ENCODE data around the gene MBP. TPM values are rescaled to one million over a fixed set of nuclear protein-coding genes. Genes with fewer than 3 reads are reported as not detected.
A peak's percentile ranks its signal among the peaks of the same experiment; 100 is the strongest.

MBP gene
- total RNA-seq, 1 donor from 2014 or later: 5.8 TPM

DNA sequence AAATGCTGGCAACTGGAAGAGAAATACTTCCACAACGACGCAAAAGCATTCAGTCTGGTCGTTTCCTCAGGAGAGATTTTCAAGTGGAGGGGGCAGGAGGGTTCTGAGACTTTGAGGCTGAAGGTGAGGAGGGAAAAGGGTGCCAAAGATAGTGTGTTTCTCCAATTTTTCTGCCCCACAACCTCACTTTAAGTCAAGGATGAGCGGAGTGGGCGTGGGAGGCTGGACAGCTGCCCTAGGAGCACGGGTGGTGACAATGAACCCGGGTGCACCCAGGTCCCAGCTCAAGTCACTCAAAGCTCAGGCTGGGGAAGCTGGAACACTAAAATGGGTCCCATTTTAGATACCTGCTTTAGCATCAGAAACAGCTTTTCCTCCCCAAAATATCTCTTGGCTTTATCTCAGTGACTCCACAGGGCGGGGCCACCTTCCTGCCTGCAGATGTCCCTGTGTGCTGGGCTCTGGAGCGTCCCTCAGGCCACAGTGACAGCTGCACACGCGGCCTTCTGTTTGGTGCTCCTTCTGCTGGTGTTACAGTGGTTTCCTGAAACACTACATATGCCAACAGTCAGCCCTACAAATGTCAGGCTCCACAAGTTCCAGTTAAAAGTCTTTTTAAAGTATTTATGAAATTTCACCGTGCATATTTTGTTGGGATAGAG is 1.4 kb upstream of the MBP start:
- DNase-seq: peak; percentile 38

DNA sequence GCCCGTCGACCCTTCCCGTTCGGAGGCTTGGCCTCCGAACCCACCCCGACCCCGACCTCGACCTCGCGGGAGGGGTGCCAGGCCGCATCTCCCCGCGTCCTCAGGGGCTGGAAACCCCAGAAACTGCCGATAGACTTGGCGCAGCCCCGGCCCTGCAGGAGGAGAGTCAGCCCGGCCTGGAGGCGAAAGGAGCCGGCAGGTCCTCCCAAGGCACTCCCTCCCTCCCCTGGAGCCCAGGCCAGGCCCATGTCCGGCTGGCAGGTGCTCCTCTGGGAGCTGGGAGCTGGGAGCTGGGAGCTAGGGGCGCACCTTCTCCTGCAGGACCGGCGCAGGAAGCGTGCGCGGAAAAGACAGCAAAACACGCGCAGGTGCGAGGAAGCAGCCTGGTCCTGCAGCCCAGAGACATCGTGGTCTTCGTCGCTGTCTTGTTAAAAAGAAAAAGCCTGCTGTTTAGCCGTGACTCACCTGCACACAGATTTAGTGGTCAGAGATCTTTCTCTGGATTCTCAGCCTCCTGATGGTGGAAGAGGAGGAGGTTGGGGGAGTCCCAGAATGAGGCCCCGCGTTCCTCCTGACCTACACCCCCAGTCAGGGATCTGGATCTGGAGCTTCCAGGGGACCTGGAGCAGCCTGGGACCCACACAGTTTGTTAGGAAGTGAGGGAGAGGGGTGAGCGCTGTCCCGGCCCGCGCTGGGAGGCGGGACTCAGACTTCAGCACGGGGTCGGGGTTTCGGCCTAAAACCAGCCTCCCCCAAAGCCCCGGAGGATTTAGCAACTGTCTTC is 660 bp upstream of the MBP start:
- no peak for DNase-seq

DNA sequence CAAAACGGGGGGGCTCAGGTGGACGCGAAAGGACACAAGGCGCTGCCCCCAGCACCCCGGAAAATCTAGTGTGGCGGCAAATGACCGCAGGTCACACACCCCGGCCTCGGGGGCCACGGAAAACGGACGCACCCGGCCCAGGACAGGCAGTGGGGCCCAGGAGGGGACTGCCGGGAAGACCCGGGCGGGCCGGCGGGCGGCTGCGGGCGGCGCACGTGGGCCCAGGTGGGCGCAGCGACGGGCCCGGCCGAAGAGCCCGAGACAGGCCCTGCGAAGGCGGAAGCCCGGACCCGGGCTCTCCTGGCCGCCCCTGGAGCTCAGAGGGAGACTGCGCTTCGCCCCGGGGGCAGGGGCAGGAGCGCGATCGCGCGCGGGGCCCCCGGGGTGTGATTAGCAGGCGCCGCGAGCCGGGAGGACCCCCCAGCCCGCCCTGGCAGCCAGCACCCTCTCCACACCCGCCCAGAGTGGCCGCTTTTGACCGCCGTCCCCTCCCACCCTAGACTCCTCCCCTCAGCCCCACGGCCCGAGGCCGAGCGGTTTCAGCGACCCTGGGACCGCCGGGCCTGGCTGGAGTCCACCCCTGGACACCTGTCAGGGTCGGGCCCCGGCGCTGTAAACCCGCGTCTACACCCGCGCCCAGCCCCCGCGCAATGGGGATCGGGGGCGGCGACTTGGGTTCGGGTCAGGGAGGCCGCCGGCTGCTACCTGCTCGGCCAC is 773 bp downstream of the MBP start:
- DNase-seq: no peak

DNA sequence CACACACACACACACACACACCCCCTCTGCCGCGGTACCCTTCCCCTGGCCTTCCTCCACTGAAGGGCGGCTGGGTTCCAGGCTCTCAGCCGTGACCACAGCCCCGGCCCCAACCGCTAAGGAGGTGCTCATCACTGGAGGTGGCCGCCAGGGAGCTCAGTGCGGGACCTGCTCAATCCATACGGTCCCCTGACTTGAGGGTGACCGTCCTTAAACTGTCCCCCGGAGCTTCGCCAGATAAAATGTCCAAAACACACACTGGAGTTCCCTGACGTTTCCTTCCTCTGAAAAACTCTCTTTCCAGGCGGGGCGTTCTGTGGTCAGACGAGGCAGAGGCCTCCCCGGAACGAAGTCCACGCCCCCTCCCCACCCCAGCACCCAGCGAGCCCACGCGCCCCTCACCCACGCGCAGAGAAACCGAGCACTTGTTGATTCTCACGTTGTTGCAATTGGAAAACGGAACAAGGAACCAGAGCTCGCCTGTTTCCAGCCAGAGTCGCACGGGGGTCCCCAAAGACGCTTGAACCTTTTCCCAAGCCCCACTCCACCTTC is 1.4 kb downstream of the MBP start:
- DNase-seq: no peak

DNA sequence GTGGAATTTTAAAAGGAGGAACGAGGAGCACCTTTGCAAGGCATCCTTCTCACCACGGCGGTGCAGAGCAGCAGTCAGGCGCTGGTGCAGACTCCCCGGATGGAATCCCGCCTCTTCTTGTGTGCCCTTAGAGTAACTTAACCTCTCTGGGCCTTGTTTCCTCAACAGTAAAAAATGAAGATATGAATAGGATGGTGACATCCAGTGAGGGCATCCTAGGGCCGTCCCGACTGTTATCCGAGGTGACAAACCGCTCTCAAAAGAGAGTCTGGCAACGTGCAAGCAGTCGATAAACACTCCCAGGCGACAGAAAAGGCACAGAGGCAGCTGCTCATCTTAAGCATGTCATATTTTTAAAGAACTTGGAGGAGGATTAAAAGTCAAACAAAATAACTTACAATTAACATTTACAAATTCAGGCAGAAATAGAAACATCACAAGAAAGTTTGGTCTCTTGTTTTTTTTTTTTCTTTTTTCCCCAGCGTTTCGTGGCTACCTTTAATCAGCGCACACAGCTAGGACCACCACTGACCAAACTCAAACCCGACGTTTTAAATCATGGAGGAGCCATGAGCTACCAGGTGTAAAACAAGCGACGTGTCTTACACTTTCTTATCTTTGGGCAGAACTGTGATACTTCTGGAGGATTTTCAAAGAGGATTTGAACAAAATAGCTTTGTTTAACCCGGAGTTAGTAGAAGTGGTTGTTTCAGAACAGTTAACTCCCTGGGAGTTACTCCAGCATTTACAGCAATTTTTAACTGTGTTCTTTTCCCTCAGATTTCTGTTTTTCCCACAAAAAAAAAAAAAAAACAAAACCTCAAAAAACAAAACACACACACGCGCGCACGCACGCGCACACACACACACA is 2.1 kb downstream of the MBP start:
- no peak for DNase-seq

DNA sequence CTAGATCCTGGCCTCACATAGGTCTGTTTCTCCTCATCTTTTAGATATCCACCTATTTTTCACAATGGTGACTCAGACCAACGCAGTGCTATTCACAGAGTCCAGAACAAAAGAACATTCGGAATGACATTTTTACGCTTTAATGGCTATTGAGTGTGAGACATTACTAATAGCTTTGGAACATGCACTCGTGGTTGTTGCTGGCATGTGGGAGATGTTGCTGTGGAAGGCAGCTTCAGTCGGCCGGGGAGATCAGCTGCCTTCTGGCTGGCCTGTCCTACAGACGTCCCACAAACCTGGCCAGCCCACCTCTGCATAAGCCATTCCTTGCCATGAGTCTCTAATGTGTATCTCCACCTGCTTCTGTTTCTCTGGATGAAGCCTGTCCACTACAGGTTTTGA is 3.4 kb downstream of the MBP start:
- no peak for DNase-seq

DNA sequence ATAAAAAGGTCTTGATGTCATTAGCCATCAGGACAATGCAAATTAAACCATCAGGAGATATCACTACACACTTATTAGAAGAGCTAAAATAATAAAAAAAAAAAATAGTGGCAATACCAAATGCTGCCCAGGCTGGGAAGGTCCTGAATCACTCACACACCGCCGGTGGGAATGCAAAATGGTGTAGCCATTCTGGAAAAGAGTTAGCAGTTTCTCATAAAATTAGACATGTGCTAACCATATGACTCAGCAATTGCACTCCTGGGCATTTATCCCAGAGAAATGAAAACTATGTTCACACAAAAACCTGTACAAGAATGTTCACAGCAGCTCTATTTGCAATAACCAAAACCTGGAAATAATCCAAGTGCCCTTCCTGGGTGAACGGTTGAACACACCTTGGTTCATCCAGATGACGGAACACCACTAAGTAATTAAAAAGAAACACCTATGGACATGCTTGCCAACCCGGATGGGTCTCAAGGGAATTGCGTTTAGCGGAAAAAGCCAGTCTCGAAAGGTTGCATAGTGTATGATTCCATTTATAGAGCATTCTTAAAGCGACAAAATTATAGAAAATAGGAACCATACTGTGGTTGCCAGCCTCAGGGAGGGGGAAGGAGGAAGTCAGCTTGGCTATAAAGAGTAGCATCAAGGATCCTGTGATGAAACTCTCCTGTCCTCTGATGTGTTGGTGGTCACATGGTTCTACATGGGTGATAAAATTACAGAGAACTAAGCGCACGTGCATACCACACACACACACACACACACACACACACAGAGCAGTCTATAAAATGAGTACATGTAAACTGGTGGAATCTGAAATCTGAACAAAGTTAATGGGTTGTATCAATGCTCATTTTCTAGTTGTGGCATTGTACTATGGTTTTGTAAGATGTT is 4.6 kb downstream of the MBP start:
- no peak for DNase-seq

DNA sequence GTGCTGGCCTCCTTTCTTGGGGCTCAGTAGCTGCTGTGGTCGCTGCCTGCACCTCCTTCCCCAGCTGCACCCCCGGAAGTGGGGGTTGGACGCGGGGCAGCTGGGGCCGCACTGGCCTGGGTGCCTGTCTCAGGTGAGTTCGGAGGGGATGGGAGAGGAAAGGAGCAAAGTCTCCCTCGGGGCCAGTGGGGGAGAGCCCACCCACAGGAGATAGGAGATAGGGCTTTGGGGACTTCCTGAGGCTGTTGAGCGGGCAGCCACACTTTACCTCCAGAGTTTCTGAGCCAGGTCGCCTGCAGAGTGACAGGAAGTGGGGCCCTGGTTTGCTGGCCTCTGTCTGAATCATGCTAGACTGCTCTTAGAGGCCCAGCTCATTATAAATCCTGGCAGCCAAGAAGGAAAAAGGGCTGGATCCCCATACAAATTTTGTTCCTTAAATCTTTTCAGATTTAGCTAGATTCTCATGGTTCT is 8.1 kb downstream of the MBP start:
- no peak for DNase-seq

DNA sequence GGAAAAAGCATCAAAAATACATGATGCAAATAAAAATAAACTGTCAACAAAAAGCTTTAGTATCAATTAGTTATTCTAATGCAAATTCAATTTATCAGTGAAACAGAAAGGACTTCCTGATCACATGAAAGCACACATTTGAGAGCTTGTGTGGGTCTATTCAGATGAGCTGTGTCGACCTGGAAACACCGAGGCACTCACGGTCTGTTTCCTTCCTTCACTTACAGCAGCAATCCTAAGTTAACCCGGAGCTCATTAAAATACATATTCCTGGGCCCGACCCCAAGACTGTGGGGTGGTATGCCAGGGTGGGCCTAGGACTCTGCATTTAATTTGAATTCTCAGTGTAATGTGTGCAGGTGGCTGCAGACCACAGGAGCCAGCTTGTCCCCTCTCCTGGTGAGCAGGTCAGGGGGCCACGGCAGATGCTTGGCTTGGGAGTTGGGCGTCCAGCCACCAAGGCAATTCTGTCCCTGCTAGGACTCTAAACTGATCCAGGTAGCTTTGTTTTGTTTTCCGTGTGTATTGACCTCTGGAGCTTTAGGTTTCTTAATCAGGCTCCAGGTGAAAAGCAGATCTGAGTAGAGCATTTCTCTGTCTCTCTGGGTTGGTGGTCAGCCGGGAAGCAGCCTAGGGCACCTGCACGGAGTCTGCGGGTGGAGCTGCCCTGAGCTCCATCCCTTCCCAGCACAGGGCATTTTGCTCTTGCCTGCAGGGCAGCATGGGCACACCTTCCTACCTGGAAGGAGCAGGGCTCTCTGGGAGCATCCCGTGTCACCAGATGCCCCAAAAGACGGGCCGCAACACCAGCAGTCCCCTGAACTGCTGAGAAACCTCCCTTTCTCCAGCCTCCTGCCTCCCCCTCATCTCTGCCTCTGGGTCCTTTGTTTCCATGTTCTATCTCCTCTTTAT is 9.0 kb downstream of the MBP start:
- no peak for DNase-seq

DNA sequence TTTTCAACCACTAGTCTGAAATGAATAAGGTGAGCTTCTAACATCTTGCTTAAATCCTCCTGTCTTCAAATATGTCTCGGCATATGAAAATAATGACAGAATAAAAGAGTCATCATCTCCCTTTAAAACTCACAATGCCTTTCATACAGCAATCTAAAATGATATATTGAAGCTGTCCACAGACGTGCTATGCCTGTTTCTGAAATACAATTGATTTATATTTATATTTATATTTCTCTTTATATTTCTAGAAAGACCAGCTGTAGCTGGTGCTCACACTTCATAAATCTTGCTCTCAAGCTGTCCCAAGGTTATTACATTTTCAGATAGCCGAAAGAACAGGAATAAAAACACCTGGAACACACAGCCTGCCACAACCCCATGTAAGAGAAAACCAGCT is 11.1 kb downstream of the MBP start:
- DNase-seq: no peak

DNA sequence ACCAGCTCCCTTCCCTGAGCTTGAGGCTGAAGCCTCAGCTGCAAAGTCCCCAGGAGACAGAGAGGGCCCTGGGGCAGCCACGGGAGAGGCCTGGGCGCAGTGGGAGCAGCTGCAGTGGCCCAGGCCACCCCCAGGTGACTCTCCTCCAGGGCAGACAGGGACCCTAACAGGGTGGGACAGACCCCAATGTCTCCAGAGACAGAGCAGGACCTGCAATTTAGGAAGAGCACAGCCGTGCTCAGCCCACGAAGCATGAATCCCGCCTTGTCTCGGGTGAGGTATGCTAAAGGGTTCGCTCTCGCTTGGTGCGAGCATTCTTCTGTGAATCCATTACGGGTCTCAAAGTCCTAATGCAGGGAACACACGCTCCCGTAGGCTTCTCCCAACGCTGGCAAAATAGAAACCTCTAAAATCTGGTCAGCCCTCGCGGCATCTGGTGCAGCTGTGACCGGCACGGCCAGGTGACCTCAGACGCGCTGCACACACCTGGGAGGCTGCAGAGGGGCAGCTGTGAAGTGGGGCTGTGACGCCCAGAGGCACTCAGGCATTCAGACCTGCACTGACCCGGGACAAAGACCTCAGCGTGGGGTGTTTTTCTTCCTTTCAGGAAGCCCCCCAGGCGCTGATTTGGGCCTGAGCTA is 12.6 kb downstream of the MBP start:
- DNase-seq: no peak

DNA sequence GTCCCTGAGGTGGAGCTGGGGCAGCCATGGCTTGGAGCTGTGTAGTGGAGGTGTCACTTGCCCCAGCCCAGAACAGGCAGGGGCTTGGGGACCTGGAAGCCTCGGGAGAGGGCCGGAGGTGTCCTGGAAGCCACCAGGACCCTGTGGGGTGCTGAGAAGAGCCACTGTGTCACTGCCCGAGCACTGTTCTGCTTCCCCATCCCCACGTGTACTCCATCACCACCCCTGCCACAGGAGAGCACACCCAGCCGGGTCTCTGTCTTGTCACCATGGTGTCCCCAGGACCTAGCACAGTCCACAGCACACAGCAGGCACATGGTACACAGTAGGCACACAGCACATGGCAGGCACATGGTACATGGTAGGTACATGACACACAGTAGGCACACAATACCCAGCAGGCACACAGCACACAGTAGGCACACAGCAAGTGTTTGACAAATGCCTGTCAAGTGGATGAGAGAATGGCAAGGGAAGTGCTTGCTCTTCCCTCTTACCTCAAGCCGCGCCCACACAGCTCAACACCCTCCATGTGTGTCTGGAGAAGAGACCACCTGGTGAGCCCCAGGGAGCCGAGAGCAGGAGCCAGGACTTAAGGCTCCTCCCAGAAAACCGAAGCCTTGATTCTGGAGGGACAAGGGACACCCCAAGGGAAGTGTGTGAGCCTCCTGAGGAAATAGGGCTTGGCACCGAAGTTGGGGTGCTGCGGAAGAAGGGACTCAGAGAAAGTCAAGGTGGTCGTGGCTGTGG is 13.3 kb downstream of the MBP start:
- no peak for DNase-seq

DNA sequence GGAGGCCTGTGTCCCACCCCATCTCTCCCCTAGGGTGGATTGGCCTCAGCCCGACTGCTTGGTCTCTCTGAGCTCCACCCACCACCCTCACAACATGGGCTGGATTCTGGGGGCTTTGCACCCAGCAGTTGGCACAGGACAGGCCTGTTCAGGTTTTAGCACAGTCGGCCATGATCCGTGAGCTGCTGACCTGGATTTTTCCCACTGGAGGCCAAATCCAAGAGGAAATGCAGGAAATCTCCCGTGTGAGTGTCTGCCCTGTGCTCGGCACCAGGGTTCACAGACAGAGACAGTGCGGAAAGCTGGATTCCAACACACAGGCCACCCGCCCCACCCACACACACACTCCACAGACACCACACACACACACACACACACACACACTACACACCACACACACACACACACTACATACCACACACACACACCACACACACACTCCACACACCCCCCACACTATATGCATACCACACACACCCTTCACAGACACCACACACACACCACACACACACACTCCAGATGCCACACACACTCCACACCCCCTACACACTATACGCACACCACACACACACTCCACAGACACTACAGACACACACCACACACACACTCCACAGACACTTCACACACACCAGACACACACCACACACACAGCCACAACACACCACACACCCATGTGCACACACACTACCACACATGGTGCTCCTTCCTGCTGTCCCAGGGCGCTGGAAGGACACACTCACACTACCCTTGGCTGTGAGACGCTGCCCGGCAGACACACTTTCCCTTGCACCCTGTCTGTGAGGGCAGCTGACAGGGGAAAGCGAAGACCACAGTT is 14.1 kb downstream of the MBP start:
- no peak for DNase-seq

DNA sequence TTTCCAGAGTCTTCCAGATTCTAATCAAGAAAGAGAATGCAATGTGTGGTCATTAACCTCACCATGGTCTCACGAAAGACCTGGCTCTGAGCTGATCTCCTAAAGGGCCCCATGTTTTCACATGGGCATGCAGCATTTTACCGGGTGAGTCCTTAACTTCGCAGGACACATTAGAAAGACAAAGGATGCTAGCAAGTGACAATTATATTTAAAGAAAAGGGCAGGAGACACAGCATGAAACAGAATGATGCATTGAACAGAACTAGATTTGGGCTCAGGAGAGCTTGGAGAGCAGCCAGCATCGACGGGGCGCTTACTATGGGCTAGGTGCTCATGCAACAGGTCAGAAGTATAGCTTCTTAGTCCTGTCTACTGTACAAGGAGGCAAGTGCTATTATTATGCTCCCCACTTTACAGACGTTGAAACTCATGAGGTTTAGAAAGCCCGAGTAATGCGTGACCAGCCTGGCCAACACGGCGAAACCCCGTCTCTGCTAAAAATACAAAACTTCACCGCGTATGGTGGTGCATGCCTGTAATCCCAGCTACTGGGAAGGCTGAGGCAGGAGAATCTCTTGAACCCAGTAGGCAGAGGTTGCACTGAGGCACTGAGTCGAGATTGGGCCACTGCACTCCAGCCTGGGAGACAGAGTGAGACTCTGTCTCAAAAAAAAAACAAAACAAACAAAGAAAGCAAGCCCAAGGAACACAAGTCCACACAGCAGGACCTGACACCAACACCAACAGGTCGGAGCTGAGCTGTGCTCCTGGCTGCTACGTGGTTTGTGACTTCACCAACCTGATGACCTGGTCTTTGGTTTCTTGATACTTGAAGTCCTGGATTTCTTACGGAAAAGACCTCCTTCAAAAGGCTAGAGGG is 16.1 kb downstream of the MBP start:
- DNase-seq: no peak

DNA sequence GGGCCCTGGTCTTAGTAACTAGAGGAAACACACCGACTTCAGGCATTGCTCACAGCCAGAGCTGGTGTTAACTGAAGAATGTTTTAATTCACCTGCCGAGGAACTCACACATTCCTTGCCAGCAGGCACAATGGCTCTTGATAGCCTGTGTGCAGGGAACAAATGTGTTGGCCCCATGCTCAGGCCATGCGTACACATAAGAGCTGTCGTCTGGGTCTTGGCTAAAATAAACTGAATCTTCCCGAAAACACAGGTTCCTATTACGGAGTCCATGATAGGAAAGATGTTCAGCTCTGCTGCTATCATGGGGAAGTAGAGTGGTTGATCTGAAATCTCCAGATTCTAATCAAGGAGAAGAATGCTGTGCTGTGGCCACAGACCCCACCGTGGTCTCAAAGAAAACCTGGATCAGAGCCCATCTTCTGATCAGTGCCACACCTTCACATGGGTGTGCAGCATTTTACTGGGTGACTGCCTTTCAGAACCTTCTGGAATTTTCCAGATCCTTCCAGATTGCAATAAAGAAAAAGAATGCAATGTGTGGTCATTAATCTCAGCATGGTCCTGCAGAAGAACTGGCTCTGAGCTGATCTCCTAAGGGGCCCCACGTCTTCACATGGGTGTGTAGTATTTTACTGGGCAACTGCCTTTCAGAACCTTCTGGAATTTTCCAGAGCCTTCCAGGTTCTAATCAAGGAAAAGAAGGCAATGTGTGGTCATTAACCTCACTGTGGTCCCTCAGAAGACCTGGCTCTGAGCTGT is 17.2 kb downstream of the MBP start:
- DNase-seq: no peak

Measured in occipital lobe (tissue), 2 donors.